HepG2 (cell line): ENCODE results near the gene MAT2A. TPM values are rescaled to one million over a fixed set of nuclear protein-coding genes. Genes with fewer than 3 reads are reported as not detected.

Source experiments
- ATRX ChIP-seq: sonication (generic); formaldehyde crosslinking; IDR thresholded peaks from 2 replicates; pipeline ENCODE4 v1.4.0; 2020; ENCODE audit warnings: missing genetic modification reagents, borderline replicate concordance
- CEBPG ChIP-seq: IDR thresholded peaks from 2 replicates; pipeline ENCODE4 v1.6.1; 2016
- FLYWCH1 ChIP-seq: sonication (generic); formaldehyde crosslinking; IDR thresholded peaks from 2 replicates; pipeline ENCODE4 v1.8.1; 2023; ENCODE audit warnings: mild to moderate bottlenecking, missing genetic modification reagents
- HNRNPH1 ChIP-seq: fragments of 200-400 bp; formaldehyde crosslinking; optimal IDR thresholded peaks from 2 replicates; pipeline ENCODE3; 2017; ENCODE audit warnings: mild to moderate bottlenecking, low read depth, low read length
- HOMEZ ChIP-seq: IDR thresholded peaks from 2 replicates; pipeline ENCODE4 v1.6.1; 2016; ENCODE audit warnings: low read depth
- KLF15 ChIP-seq: sonication (generic); formaldehyde crosslinking; IDR thresholded peaks from 2 replicates; pipeline ENCODE4 v1.8.1; 2023; ENCODE audit warnings: borderline replicate concordance, mild to moderate bottlenecking, inconsistent platforms, missing genetic modification reagents, mixed read lengths
- MXD1 ChIP-seq: sonication (generic); formaldehyde crosslinking; IDR thresholded peaks from 2 replicates; pipeline ENCODE4 v1.4.0; 2020; ENCODE audit warnings: mild to moderate bottlenecking, missing genetic modification reagents
- POLR2AphosphoS2 ChIP-seq: IDR thresholded peaks from 2 replicates; pipeline ENCODE4 v1.6.1; 2011; ENCODE audit warnings: low read depth, low read length, improper control_type of control experiment
- RORA ChIP-seq: sonication (generic); formaldehyde crosslinking; IDR thresholded peaks from 2 replicates; pipeline ENCODE4 v1.5.0; 2020; ENCODE audit warnings: mild to moderate bottlenecking, missing genetic modification reagents, moderate library complexity
- THAP7 ChIP-seq: sonication (generic); formaldehyde crosslinking; IDR thresholded peaks from 2 replicates; pipeline ENCODE4 v1.8.1; 2023; ENCODE audit warnings: mild to moderate bottlenecking, missing genetic modification reagents
- ZBTB1 ChIP-seq: sonication (generic); formaldehyde crosslinking; IDR thresholded peaks from 2 replicates; pipeline ENCODE4 v1.4.0; 2020; ENCODE audit warnings: missing genetic modification reagents, borderline replicate concordance
- ZBTB26 ChIP-seq: IDR thresholded peaks from 2 replicates; pipeline ENCODE4 v1.6.1; 2016; ENCODE audit warnings: missing compliant biosample characterization, missing genetic modification reagents, borderline replicate concordance
- ZBTB4 ChIP-seq: sonication (generic); formaldehyde crosslinking; IDR thresholded peaks from 2 replicates; pipeline ENCODE4 v1.4.0; 2020; ENCODE audit warnings: missing genetic modification reagents, mild to moderate bottlenecking, borderline replicate concordance
- ZBTB7B ChIP-seq: sonication (generic); formaldehyde crosslinking; IDR thresholded peaks from 2 replicates; pipeline ENCODE4 v1.4.0; 2020; ENCODE audit warnings: missing genetic modification reagents
- ZNF180 ChIP-seq: sonication (generic); formaldehyde crosslinking; IDR thresholded peaks from 2 replicates; pipeline ENCODE4 v1.4.0; 2020; ENCODE audit warnings: low read depth, missing genetic modification reagents, borderline replicate concordance
- ZNF589 ChIP-seq: sonication (generic); formaldehyde crosslinking; conservative IDR thresholded peaks from 2 replicates; pipeline ENCODE4 v1.8.0; 2022; ENCODE audit warnings: mild to moderate bottlenecking, moderate library complexity, missing genetic modification reagents
- ZNF773 ChIP-seq: sonication (generic); formaldehyde crosslinking; IDR thresholded peaks from 2 replicates; pipeline ENCODE4 v1.4.0; 2020; ENCODE audit warnings: missing genetic modification reagents, borderline replicate concordance
- polyA plus RNA-seq, 8 experiments: library from polyadenylated mRNA; depleted of rRNA in 3 of 8; stranded (reverse) in 7 of 8; unstranded in 1 of 8; fragments of >200 nt; fragmentation: Illumina TruSeq in 4 of 8; extraction: Trizol in 4 of 8; gene quantifications; 2 replicates each; pipeline versions ENCODE4 v1.2.1 to v1.2.3, GENCODE V29; 2011 to 2016; ENCODE audit warnings: low read depth in 4 of 8, missing spikeins in 1 of 8, mixed read lengths in 1 of 8; ENCODE audit not compliant: insufficient read depth in 1 of 8
- total RNA-seq, 5 experiments: library from RNA; depleted of rRNA; stranded (reverse); fragments of >200 nt; fragmentation: Illumina TruSeq; extraction: Trizol; gene quantifications; 2 replicates each; pipeline ENCODE4 v1.2.3, GENCODE V29; 2016; ENCODE audit warnings: low read depth in 1 of 5

The MAT2A gene
- total and polyA plus RNA-seq, 2 of the 13 experiments (the other 11 are each of a cell fraction or from before 2014, with no cell fraction given): 155 to 331 TPM

GRCh38 chr2:85584857-85585780, 46.2 kb downstream of the MAT2A start (continued):
- TF ChIP-seq RORA (CRISPR knock-in tag) (no peak), ZBTB4 (CRISPR knock-in tag) (peak; percentile 56; the same call in 1 of the 2 replicates), ATRX (CRISPR knock-in tag) (no peak), FLYWCH1 (no peak), ZNF180 (no peak), HOMEZ (CRISPR knock-in tag) (peak; percentile 96), ZBTB1 (CRISPR knock-in tag) (no peak), HNRNPH1 (peak; percentile 61), KLF15 (CRISPR knock-in tag) (no peak), ZNF773 (CRISPR knock-in tag) (no peak), MXD1 (no peak), ZNF589 (CRISPR knock-in tag) (no peak), POLR2AphosphoS2 (peak; percentile 88), ZBTB7B (no peak), ZBTB26 (CRISPR knock-in tag) (peak; percentile 88), CEBPG (CRISPR knock-in tag) (peak; percentile 80), THAP7 (CRISPR knock-in tag) (no peak)
